Spleen (tissue), 11 donors: ENCODE results near the gene CKMT2. TPM values are rescaled to one million over a fixed set of nuclear protein-coding genes. Genes with fewer than 3 reads are reported as not detected.

ENCODE experiments used
- DNase-seq: peaks from one replicate; pipeline ENCODE4 v3.0.0-alpha.2; 2020
- H3K27ac ChIP-seq, 8 donors: fragments of 200-600 bp; sonication (generic) in 7 of 8; 1 replicate in 4 of 8; 2 replicates in 4 of 8; pipeline versions ENCODE4 v1.5.0 to v1.8.0; 2016 to 2021; ENCODE audit warnings: inconsistent platforms in 4 of 8, mild to moderate bottlenecking in 4 of 8, moderate library complexity in 1 of 8
- H3K27me3 ChIP-seq, 7 donors: fragments of 200-600 bp; sonication (generic) in 6 of 7; replicated peaks in 1 of 7; 1 replicate in 4 of 7; 2 replicates in 3 of 7; pipeline versions ENCODE4 v1.5.0 to v1.8.0; 2016 to 2021; ENCODE audit warnings: inconsistent platforms in 3 of 7, mild to moderate bottlenecking in 1 of 7
- H3K36me3 ChIP-seq, 6 donors: fragments of 200-600 bp; sonication (generic) in 5 of 6; 1 replicate in 4 of 6; 2 replicates in 2 of 6; pipeline versions ENCODE4 v1.5.0 to v1.8.0; 2016 to 2021; ENCODE audit warnings: inconsistent platforms in 2 of 6
- H3K4me1 ChIP-seq, 6 donors: fragments of 200-600 bp; sonication (generic) in 5 of 6; 1 replicate in 3 of 6; 2 replicates in 3 of 6; pipeline versions ENCODE4 v1.5.0 to v1.8.0; 2016 to 2021; ENCODE audit warnings: inconsistent platforms in 3 of 6
- H3K4me3 ChIP-seq, 8 donors: fragments of 200-600 bp; sonication (generic) in 7 of 8; 1 replicate in 4 of 8; 2 replicates in 4 of 8; pipeline versions ENCODE4 v1.5.0 to v1.8.0; 2016 to 2021; ENCODE audit warnings: inconsistent platforms in 4 of 8, mild to moderate bottlenecking in 4 of 8, moderate library complexity in 2 of 8
- H3K9me3 ChIP-seq, 8 donors: fragments of 200-600 bp; sonication (generic) in 7 of 8; 1 replicate in 4 of 8; 2 replicates in 4 of 8; pipeline versions ENCODE4 v1.5.0 to v1.8.0; 2016 to 2021; ENCODE audit warnings: inconsistent platforms in 4 of 8
- CTCF ChIP-seq, 11 experiments: fragments of 200-600 bp in 7 of 11; fragments of 450-650 bp in 4 of 11; sonication (generic) in 4 of 11; IDR thresholded peaks in 8 of 11; conservative IDR thresholded peaks in 3 of 11; 1 replicate in 7 of 11; 2 replicates in 4 of 11; pipeline versions ENCODE4 v1.4.0 to v1.8.0; 2016 to 2021; ENCODE audit warnings: antibody characterized with exemption in 11 of 11, inconsistent platforms in 4 of 11, mild to moderate bottlenecking in 1 of 11
- POLR2A ChIP-seq, 3 donors: fragments of 450-650 bp; IDR thresholded peaks; one replicate each; pipeline ENCODE4 v1.5.1; 2017; ENCODE audit warnings: antibody characterized with exemption in 3 of 3, mild to moderate bottlenecking in 1 of 3
- POLR2AphosphoS5 ChIP-seq, 3 donors: sonication (generic); formaldehyde crosslinking; IDR thresholded peaks; one replicate each; pipeline ENCODE4 v1.5.1; 2017; ENCODE audit warnings: antibody characterized with exemption in 3 of 3
- WGBS, 5 donors: extraction: QIAGEN DNeasy Blood & Tissue Kit in 3 of 5; methylation state at CpG; one replicate each; pipeline versions ENCODE4 v1.1.5 to v1.1.7; 2013 to 2018; 5-methylcytosine and 5-hydroxymethylcytosine counted together
- intact Hi-C: fragments of 100-400 bp; cut with DNase I; formaldehyde crosslinking; loops from one replicate; pipeline ENCODE4 v1.15.0; 2023; ENCODE audit warnings: low total_unique reads
- polyA plus RNA-seq, 3 donors: library from polyadenylated mRNA; stranded (reverse); fragments of 200-250 nt; gene quantifications; one replicate each; pipeline ENCODE4 v1.2.1, GENCODE V29; 2013
- total RNA-seq, 7 donors: library from RNA; depleted of rRNA in 3 of 7; stranded (reverse); fragments of >200 nt in 3 of 7; fragmentation: NEBNext Ultra II Directional in 4 of 7; extraction: Animal tissue kit (Norgen Biotek cat#: 25700) in 4 of 7; gene quantifications; one replicate each; pipeline versions ENCODE4 v1.1.0 to v1.2.1, GENCODE V29; 2016 to 2021
- donor health status: healthy with polysubstance abuse.
- donor health status: DM: no; HTN: no; CAD: no; lungs with moderate emphysema.
- donor health status: DM: no; HTN: no; CAD: no.
- donor health status: Bipolar disorder and iron deficiency.
- donor health status: healthy.
- donor health status: DM: no; HTN: no; CAD: no.
- donor health status: DM: yes; HTN: yes; CAD: no.

Gene CKMT2
- total and polyA plus RNA-seq, 10 donors, result 1.4 to 7.1 (median 2.5) TPM

GRCh38 chr5:81214848-81215247 is 18.3 kb upstream of the CKMT2 start:
- Histone ChIP-seq H3K4me3 (no peak overlapping the region), H3K27ac (no peak overlapping the region), H3K36me3 (peaks cover 0 to 6% (median 0%) of the 10 kb centered on the region in 6 donors), H3K4me1 (no peaks in the 10 kb centered on the region), H3K9me3 (no peaks in the 10 kb centered on the region), H3K27me3 (no peaks in the 10 kb centered on the region)
- 81 to 95% (median 83%) methylated on average over 8 of the region's 8 CpGs for WGBS, 5 donors
- DNase-seq, result no peak
- intact Hi-C loops, result no loop called here
- TF ChIP-seq POLR2A (IDR thresholded peaks at IDR 0.05) (no peak), POLR2AphosphoS5 (IDR thresholded peaks at IDR 0.05) (no peak), CTCF (IDR thresholded peaks at IDR 0.05 in 8 of 11, conservative IDR thresholded peaks at IDR 0.05 in 3 of 11) (no peak)

DNA sequence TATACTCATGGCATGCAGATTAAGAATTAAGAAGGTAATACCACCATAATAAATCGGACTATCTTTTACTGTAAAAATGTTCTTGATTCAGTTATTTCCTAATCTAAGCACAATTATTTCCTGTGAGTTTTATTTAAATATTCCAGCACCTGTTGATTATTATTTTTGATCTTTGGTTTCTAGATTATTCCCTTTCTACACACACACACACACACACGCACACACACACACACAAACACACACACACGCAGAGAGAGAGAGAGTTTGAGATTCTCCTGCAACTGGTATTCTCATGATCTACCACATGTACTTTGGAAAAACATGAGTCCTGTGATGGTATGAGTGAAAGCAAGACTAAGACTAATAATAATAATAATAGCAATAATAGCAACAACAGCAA is 17.0 kb upstream of the CKMT2 start:
- peaks cover 0 to 6% (median 0%) of the 10 kb centered on the region in 6 donors for H3K36me3 ChIP-seq
- H3K9me3 ChIP-seq, result no peaks in the 10 kb centered on the region
- DNase-seq, result no peak
- H3K27me3 ChIP-seq, result no peaks in the 10 kb centered on the region
- intact Hi-C loops, result no loop called here
- H3K4me3 ChIP-seq, result no peak overlapping the region
- no peaks in the 10 kb centered on the region for H3K4me1 ChIP-seq
- H3K27ac ChIP-seq, result no peak overlapping the region
- TF ChIP-seq CTCF (IDR thresholded peaks at IDR 0.05 in 8 of 11, conservative IDR thresholded peaks at IDR 0.05 in 3 of 11), result no peak
- no peak for TF ChIP-seq POLR2A (IDR thresholded peaks at IDR 0.05)
- TF ChIP-seq POLR2AphosphoS5 (IDR thresholded peaks at IDR 0.05), result no peak
- 55 to 88% (median 70%) methylated on average over 3 of the region's 3 CpGs for WGBS, 5 donors

DNA sequence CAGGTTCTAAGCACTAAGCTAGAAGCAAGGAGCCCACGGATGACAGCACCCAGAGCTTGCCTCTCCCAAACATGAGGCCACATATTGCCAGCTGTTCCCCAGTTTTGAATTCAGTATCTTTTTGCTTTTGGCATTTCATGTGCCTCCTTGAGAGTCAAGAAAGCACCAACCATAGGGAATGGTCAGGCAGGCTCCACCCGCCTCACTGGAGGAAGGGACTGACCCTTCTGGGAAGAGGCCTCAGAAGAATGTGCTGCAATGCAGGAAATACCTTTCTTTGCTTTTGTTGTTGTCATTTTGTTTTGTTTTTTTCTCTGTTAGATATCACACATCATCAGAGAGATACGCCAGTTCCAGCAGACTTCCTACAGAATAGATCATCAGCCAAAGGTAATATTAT is 13.7 kb upstream of the CKMT2 start:
- 86 to 99% (median 96%) methylated on average over 3 of the region's 3 CpGs for WGBS, 5 donors
- no peak overlapping the region for H3K4me3 ChIP-seq
- intact Hi-C loops, result no loop called here
- no peaks in the 10 kb centered on the region for H3K4me1 ChIP-seq
- no peaks in the 10 kb centered on the region for H3K9me3 ChIP-seq
- no peak for TF ChIP-seq POLR2AphosphoS5 (IDR thresholded peaks at IDR 0.05)
- TF ChIP-seq POLR2A (IDR thresholded peaks at IDR 0.05), result no peak
- no peak for TF ChIP-seq CTCF (IDR thresholded peaks at IDR 0.05 in 8 of 11, conservative IDR thresholded peaks at IDR 0.05 in 3 of 11)
- H3K36me3 ChIP-seq, result no peaks in the 10 kb centered on the region
- no peak for DNase-seq
- H3K27ac ChIP-seq, result no peak overlapping the region
- no peaks in the 10 kb centered on the region for H3K27me3 ChIP-seq

- no peak overlapping the region for H3K27ac ChIP-seq
- H3K4me1 ChIP-seq, result no peaks in the 10 kb centered on the region
- H3K4me3 ChIP-seq, result no peak overlapping the region
- intact Hi-C loops, result no loop called here
- H3K36me3 ChIP-seq, result peaks cover 0 to 7% (median 0%) of the 10 kb centered on the region in 6 donors
- H3K27me3 ChIP-seq, result no peaks in the 10 kb centered on the region
- no peak for DNase-seq
- TF ChIP-seq POLR2A (IDR thresholded peaks at IDR 0.05) (no peak), CTCF (IDR thresholded peaks at IDR 0.05 in 8 of 11, conservative IDR thresholded peaks at IDR 0.05 in 3 of 11) (no peak), POLR2AphosphoS5 (IDR thresholded peaks at IDR 0.05) (no peak)
- no peaks in the 10 kb centered on the region for H3K9me3 ChIP-seq
Measured at GRCh38 chr5:81222285-81222684, 10.8 kb upstream of the CKMT2 start.
